H1 (cell line): ENCODE results near the gene KIF4A. TPM values are rescaled to one million over a fixed set of nuclear protein-coding genes. Genes with fewer than 3 reads are reported as not detected.

ENCODE experiments used
- ASH2L ChIP-seq: fragments of 200-600, 300-600 bp; sonication (generic); IDR thresholded peaks from one replicate; pipeline ENCODE4 v1.7.1; 2017; ENCODE audit warnings: low read length
- CREB1 ChIP-seq: IDR thresholded peaks from 2 replicates; pipeline ENCODE4 v1.6.1; 2012; ENCODE audit warnings: inconsistent platforms
- E2F6 ChIP-seq: IDR thresholded peaks from 2 replicates; pipeline ENCODE4 v1.6.1; 2012; ENCODE audit warnings: inconsistent platforms
- GABPA ChIP-seq: IDR thresholded peaks from 2 replicates; pipeline ENCODE4 v1.6.1; 2011; ENCODE audit warnings: mild to moderate bottlenecking, low read length, moderate library complexity, borderline replicate concordance; ENCODE audit not compliant: insufficient read depth
- KDM4A ChIP-seq: IDR thresholded peaks from one replicate; pipeline ENCODE4 v1.7.1; 2012; ENCODE audit warnings: low read depth, mild to moderate bottlenecking, moderate library complexity, low read length, inconsistent platforms; ENCODE audit not compliant: severe bottlenecking
- MAX ChIP-seq: IDR thresholded peaks from 2 replicates; pipeline ENCODE4 v1.6.1; 2012; ENCODE audit warnings: inconsistent platforms
- NRF1 ChIP-seq: IDR thresholded peaks from 2 replicates; pipeline ENCODE4 v1.6.1; 2011; ENCODE audit warnings: mild to moderate bottlenecking, low read depth, low read length, improper control_type of control experiment
- POLR2A ChIP-seq, 2 experiments: IDR thresholded peaks; 1 replicate in 1 of 2; 2 replicates in 1 of 2; pipeline ENCODE4 v1.6.1; 2011; ENCODE audit warnings: low read depth in 2 of 2, low read length in 2 of 2, mild to moderate bottlenecking in 2 of 2; ENCODE audit errors: control extremely low read depth in 1 of 2
- POU5F1 ChIP-seq: IDR thresholded peaks from 2 replicates; pipeline ENCODE4 v1.6.1; 2011; ENCODE audit warnings: low read depth, mild to moderate bottlenecking, low read length, moderate library complexity
- SAP30 ChIP-seq: fragments of 300-600 bp; sonication (generic); IDR thresholded peaks from 2 replicates; pipeline ENCODE4 v1.7.1; 2012; ENCODE audit warnings: low read length, moderate library complexity, mild to moderate bottlenecking, inconsistent platforms; ENCODE audit not compliant: insufficient read depth, insufficient replicate concordance
- SIN3A ChIP-seq, 2 experiments: IDR thresholded peaks in 1 of 2; conservative IDR thresholded peaks in 1 of 2; 2 replicates each; pipeline ENCODE4 v1.6.1; 2011 to 2012; ENCODE audit warnings: low read length in 2 of 2, improper control_type of control experiment in 1 of 2, low read depth in 1 of 2, mild to moderate bottlenecking in 1 of 2
- SIX5 ChIP-seq: IDR thresholded peaks from 2 replicates; pipeline ENCODE4 v1.6.1; 2011; ENCODE audit warnings: mild to moderate bottlenecking, low read depth, low read length
- TAF1 ChIP-seq: IDR thresholded peaks from 2 replicates; pipeline ENCODE4 v1.6.1; 2011; ENCODE audit warnings: mild to moderate bottlenecking, low read depth, low read length
- YY1 ChIP-seq: IDR thresholded peaks from 2 replicates; pipeline ENCODE4 v1.6.1; 2011; ENCODE audit warnings: low read depth, mild to moderate bottlenecking, low read length
- polyA plus RNA-seq, 7 experiments: library from polyadenylated mRNA; depleted of rRNA in 3 of 7; stranded (reverse) in 5 of 7; unstranded in 2 of 7; fragments of >200 nt in 5 of 7; fragments of 200-250 nt in 2 of 7; gene quantifications; 1 replicate in 5 of 7; 2 replicates in 1 of 7; 4 replicates in 1 of 7; pipeline versions ENCODE4 v1.2.1 to v1.2.3, GENCODE V29; 2011 to 2013; ENCODE audit warnings: missing spikeins in 2 of 7, mixed read lengths in 2 of 7
- total RNA-seq: library from RNA; stranded (reverse); fragmentation: NEBNext Ultra II Directional; extraction: Animal tissue kit (Norgen Biotek cat#: 25700); gene quantifications from 2 replicates; pipeline ENCODE4 v1.2.1, GENCODE V29; 2021

Gene KIF4A
- total and polyA plus RNA-seq, 2 of the 8 experiments (the other 6 are each of a cell fraction or from before 2014, with no cell fraction given): 10.9 to 35.7 TPM

GRCh38 chrX:70289793-70290770, at the start of gene KIF4A, which contains the start of gene PDZD11 (continued):
- TF ChIP-seq E2F6 (no peak), TAF1 (peak; percentile 41; the same call in 1 of the 2 replicates), SIN3A (conservative IDR thresholded peaks at IDR 0.05 in 1 of 2, IDR thresholded peaks at IDR 0.05 in 1 of 2; ENCODE audit: low read depth in 1 of 2, low read length in 2 of 2) (peak in 1 of 2 experiments; percentile 70; a peak in 2 of 4 replicates), KDM4A (peak; percentile 21), ASH2L (peak; percentile 35), SIX5 (no peak), POLR2A (IDR thresholded peaks at IDR 0.05; ENCODE audit: control extremely low read depth in 1 of 2, low read depth in 2 of 2, low read length in 2 of 2) (peak in 1 of 2 experiments; percentile 63; a peak in 1 of 3 replicates), SAP30 (peak; percentile 31), NRF1 (peak; percentile 54), POU5F1 (no peak), YY1 (no peak), GABPA (peak; percentile 78; the same call in 1 of the 2 replicates), MAX (no peak), CREB1 (no peak)
